HEK293 (cell line): ENCODE data around the gene MSL3B.

Experiments used
- CTCF ChIA-PET: fragments of 350-600 bp; formaldehyde crosslinking; extraction: SDS; loops from one replicate; lab custom pipeline; 2021; ENCODE audit warnings: antibody characterized with exemption; lab: Yijun Ruan, JAX
- POLR2A ChIA-PET: fragments of 300-600 bp; formaldehyde crosslinking; extraction: SDS; loops from one replicate; lab custom pipeline; 2020; ENCODE audit warnings: antibody characterized with exemption, inconsistent platforms; lab: Yijun Ruan, JAX
- H3K27ac ChIP-seq: fragments of 200-500 bp; sonication (Bioruptor generic); 2 replicates; pipeline ENCODE4 v1.5.1; 2014; ENCODE audit warnings: low read depth, low read length, control low read depth, inconsistent platforms; ENCODE audit errors: extremely low read depth
- H3K36me3 ChIP-seq, 2 experiments: fragments of 200-500 bp in 1 of 2; sonication (Bioruptor generic) in 1 of 2; 1 replicate in 1 of 2; 2 replicates in 1 of 2; pipeline ENCODE4 v1.5.1; 2014 to 2017; ENCODE audit warnings: inconsistent platforms in 2 of 2, low read length in 2 of 2; ENCODE audit not compliant: control insufficient read depth in 2 of 2, insufficient read depth in 1 of 2
- H3K4me1 ChIP-seq: fragments of 200-500 bp; sonication (Bioruptor generic); 2 replicates; pipeline ENCODE4 v1.5.1; 2014; ENCODE audit warnings: mild to moderate bottlenecking, low read length, inconsistent platforms; ENCODE audit not compliant: control insufficient read depth, insufficient read depth
- H3K4me3 ChIP-seq: 2 replicates; pipeline ENCODE4 v1.5.1; 2011; ENCODE audit warnings: low read depth, mild to moderate bottlenecking, control low read depth, low read length, moderate library complexity
- H3K9me3 ChIP-seq: fragments of 200-500 bp; sonication (Bioruptor generic); 2 replicates; pipeline ENCODE4 v1.5.1; 2014; ENCODE audit warnings: low read depth, low read length, inconsistent platforms; ENCODE audit not compliant: control insufficient read depth, insufficient read depth
- EGR2 ChIP-seq: fragments of 450-650 bp; formaldehyde crosslinking; IDR thresholded peaks from 2 replicates; pipeline ENCODE4 v1.5.1; 2016; ENCODE audit warnings: low read depth, missing biosample characterization, missing genetic modification characterization
- MEIS1 ChIP-seq: sonication (generic); formaldehyde crosslinking; IDR thresholded peaks from 2 replicates; pipeline ENCODE4 v1.8.1; 2022; ENCODE audit warnings: missing genetic modification reagents, mild to moderate bottlenecking, borderline replicate concordance
- PRDM4 ChIP-seq: fragments of 450-650 bp; formaldehyde crosslinking; IDR thresholded peaks from 2 replicates; pipeline ENCODE4 v1.5.1; 2017; ENCODE audit warnings: missing biosample characterization, missing genetic modification characterization
- SP3 ChIP-seq: fragments of 450-650 bp; formaldehyde crosslinking; IDR thresholded peaks from 2 replicates; pipeline ENCODE4 v1.5.1; 2016; ENCODE audit warnings: missing biosample characterization, missing genetic modification characterization
- ZNF138 ChIP-seq: fragments of 450-650 bp; formaldehyde crosslinking; IDR thresholded peaks from 2 replicates; pipeline ENCODE4 v1.5.1; 2016; ENCODE audit warnings: missing biosample characterization, missing genetic modification characterization, borderline replicate concordance
- ZNF16 ChIP-seq: fragments of 450-650 bp; formaldehyde crosslinking; IDR thresholded peaks from 2 replicates; pipeline ENCODE4 v1.5.1; 2016; ENCODE audit warnings: low read depth, missing biosample characterization, missing genetic modification characterization
- ZNF18 ChIP-seq: fragments of 450-650 bp; formaldehyde crosslinking; IDR thresholded peaks from 2 replicates; pipeline ENCODE4 v1.5.1; 2016; ENCODE audit warnings: missing biosample characterization, missing genetic modification characterization
- ZNF223 ChIP-seq: fragments of 450-650 bp; formaldehyde crosslinking; IDR thresholded peaks from 2 replicates; pipeline ENCODE4 v1.5.1; 2016; ENCODE audit warnings: missing biosample characterization, missing genetic modification characterization
- ZNF302 ChIP-seq: fragments of 450-650 bp; formaldehyde crosslinking; IDR thresholded peaks from 2 replicates; pipeline ENCODE4 v1.5.1; 2016; ENCODE audit warnings: missing biosample characterization, missing genetic modification characterization, low read depth
- ZNF324 ChIP-seq: fragments of 450-650 bp; formaldehyde crosslinking; IDR thresholded peaks from 2 replicates; pipeline ENCODE4 v1.5.1; 2016; ENCODE audit warnings: missing biosample characterization, missing genetic modification characterization
- ZNF350 ChIP-seq: fragments of 450-650 bp; formaldehyde crosslinking; IDR thresholded peaks from 2 replicates; pipeline ENCODE4 v1.5.0; 2017; ENCODE audit warnings: missing biosample characterization, mild to moderate bottlenecking, missing genetic modification characterization
- ZNF398 ChIP-seq: fragments of 450-650 bp; formaldehyde crosslinking; IDR thresholded peaks from 2 replicates; pipeline ENCODE4 v1.5.1; 2017; ENCODE audit warnings: missing biosample characterization, missing genetic modification characterization
- ZNF423 ChIP-seq: fragments of 450-650 bp; formaldehyde crosslinking; IDR thresholded peaks from 2 replicates; pipeline ENCODE4 v1.5.1; 2016; ENCODE audit warnings: missing biosample characterization, missing genetic modification characterization
- ZNF621 ChIP-seq: fragments of 450-650 bp; formaldehyde crosslinking; IDR thresholded peaks from 2 replicates; pipeline ENCODE4 v1.5.1; 2017; ENCODE audit warnings: missing biosample characterization, missing genetic modification characterization
- ZNF626 ChIP-seq: fragments of 450-650 bp; sonication (Bioruptor Pico); formaldehyde crosslinking; IDR thresholded peaks from 2 replicates; pipeline ENCODE4 v1.5.1; 2018; ENCODE audit warnings: missing biosample characterization, missing genetic modification characterization, inconsistent platforms
- ZNF792 ChIP-seq: fragments of 450-650 bp; formaldehyde crosslinking; IDR thresholded peaks from 2 replicates; pipeline ENCODE4 v1.5.1; 2016; ENCODE audit warnings: missing biosample characterization, missing genetic modification characterization
- TF ChIP-seq, protein P1 (sequence below): fragments of 450-650 bp; formaldehyde crosslinking; IDR thresholded peaks from 2 replicates; pipeline ENCODE4 v1.5.1; 2017; ENCODE audit warnings: missing biosample characterization, missing genetic modification characterization
- TF ChIP-seq, protein P2 (sequence below): fragments of 450-650 bp; formaldehyde crosslinking; conservative IDR thresholded peaks from 2 replicates; pipeline ENCODE4 v1.5.1; 2016; ENCODE audit warnings: low read depth, missing biosample characterization, missing genetic modification characterization
- TF ChIP-seq, protein P3 (sequence below): fragments of 450-650 bp; formaldehyde crosslinking; IDR thresholded peaks from 2 replicates; pipeline ENCODE4 v1.5.1; 2016; ENCODE audit warnings: missing biosample characterization, missing genetic modification characterization

MSL3B gene

GRCh38 chr2:233822101-233822771 is 46.0 kb downstream of the MSL3B start:
- no peaks in the 10 kb centered on the region for H3K36me3 ChIP-seq
- no peaks in the 10 kb centered on the region for H3K4me1 ChIP-seq
- no peak overlapping the region for H3K27ac ChIP-seq
- H3K9me3 ChIP-seq: no peaks in the 10 kb centered on the region
- CTCF ChIA-PET: no interaction called here
- no peak overlapping the region for H3K4me3 ChIP-seq
- TF ChIP-seq MEIS1 (no peak), ZNF398 (tag by site-specific recombination) (no peak), ZNF18 (tag by site-specific recombination) (no peak), ZNF423 (tag by site-specific recombination) (no peak), PRDM4 (no peak), ZNF621 (tag by site-specific recombination) (no peak), ZNF324 (tag by site-specific recombination) (no peak), ZNF138 (tag by site-specific recombination) (no peak), ZNF792 (tag by site-specific recombination) (no peak), ZNF350 (tag by site-specific recombination) (no peak), SP3 (tag by site-specific recombination) (no peak), ZNF626 (tag by site-specific recombination) (no peak), ZNF223 (tag by site-specific recombination) (no peak), EGR2 (tag by site-specific recombination) (no peak), ZNF16 (tag by site-specific recombination) (no peak), ZNF302 (tag by site-specific recombination) (no peak)
- TF ChIP-seq, protein P1, sequence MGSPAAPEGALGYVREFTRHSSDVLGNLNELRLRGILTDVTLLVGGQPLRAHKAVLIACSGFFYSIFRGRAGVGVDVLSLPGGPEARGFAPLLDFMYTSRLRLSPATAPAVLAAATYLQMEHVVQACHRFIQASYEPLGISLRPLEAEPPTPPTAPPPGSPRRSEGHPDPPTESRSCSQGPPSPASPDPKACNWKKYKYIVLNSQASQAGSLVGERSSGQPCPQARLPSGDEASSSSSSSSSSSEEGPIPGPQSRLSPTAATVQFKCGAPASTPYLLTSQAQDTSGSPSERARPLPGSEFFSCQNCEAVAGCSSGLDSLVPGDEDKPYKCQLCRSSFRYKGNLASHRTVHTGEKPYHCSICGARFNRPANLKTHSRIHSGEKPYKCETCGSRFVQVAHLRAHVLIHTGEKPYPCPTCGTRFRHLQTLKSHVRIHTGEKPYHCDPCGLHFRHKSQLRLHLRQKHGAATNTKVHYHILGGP: no peak
- TF ChIP-seq, protein P2, sequence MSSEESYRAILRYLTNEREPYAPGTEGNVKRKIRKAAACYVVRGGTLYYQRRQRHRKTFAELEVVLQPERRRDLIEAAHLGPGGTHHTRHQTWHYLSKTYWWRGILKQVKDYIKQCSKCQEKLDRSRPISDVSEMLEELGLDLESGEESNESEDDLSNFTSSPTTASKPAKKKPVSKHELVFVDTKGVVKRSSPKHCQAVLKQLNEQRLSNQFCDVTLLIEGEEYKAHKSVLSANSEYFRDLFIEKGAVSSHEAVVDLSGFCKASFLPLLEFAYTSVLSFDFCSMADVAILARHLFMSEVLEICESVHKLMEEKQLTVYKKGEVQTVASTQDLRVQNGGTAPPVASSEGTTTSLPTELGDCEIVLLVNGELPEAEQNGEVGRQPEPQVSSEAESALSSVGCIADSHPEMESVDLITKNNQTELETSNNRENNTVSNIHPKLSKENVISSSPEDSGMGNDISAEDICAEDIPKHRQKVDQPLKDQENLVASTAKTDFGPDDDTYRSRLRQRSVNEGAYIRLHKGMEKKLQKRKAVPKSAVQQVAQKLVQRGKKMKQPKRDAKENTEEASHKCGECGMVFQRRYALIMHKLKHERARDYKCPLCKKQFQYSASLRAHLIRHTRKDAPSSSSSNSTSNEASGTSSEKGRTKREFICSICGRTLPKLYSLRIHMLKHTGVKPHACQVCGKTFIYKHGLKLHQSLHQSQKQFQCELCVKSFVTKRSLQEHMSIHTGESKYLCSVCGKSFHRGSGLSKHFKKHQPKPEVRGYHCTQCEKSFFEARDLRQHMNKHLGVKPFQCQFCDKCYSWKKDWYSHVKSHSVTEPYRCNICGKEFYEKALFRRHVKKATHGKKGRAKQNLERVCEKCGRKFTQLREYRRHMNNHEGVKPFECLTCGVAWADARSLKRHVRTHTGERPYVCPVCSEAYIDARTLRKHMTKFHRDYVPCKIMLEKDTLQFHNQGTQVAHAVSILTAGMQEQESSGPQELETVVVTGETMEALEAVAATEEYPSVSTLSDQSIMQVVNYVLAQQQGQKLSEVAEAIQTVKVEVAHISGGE (tag by site-specific recombination): no peak
- TF ChIP-seq, protein P3, sequence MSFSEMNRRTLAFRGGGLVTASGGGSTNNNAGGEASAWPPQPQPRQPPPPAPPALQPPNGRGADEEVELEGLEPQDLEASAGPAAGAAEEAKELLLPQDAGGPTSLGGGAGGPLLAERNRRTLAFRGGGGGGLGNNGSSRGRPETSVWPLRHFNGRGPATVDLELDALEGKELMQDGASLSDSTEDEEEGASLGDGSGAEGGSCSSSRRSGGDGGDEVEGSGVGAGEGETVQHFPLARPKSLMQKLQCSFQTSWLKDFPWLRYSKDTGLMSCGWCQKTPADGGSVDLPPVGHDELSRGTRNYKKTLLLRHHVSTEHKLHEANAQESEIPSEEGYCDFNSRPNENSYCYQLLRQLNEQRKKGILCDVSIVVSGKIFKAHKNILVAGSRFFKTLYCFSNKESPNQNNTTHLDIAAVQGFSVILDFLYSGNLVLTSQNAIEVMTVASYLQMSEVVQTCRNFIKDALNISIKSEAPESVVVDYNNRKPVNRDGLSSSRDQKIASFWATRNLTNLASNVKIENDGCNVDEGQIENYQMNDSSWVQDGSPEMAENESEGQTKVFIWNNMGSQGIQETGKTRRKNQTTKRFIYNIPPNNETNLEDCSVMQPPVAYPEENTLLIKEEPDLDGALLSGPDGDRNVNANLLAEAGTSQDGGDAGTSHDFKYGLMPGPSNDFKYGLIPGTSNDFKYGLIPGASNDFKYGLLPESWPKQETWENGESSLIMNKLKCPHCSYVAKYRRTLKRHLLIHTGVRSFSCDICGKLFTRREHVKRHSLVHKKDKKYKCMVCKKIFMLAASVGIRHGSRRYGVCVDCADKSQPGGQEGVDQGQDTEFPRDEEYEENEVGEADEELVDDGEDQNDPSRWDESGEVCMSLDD (tag by site-specific recombination): no peak
- TF ChIP-seq, all 188 proteins: peak for 0
- POLR2A ChIA-PET: no interaction called here
